Neural crest cell (in vitro differentiated cells): Measurements from ENCODE around the gene GABRD. TPM values are rescaled to one million over a fixed set of nuclear protein-coding genes. Genes with fewer than 3 reads are reported as not detected.

Source experiments
- DNase-seq: peaks from one replicate; pipeline ENCODE4 v3.0.0; 2021; ENCODE audit warnings: low read depth, mixed read lengths, low spot score
- H3K27ac Mint-ChIP-seq: one replicate; pipeline ENCODE4 v1.8.0; 2021; ENCODE audit warnings: mild to moderate bottlenecking, mixed read lengths; ENCODE audit not compliant: unreplicated experiment
- H3K27me3 Mint-ChIP-seq: 2 replicates; pipeline ENCODE4 v1.8.0; 2021; ENCODE audit warnings: low read depth, mild to moderate bottlenecking, mixed read lengths
- H3K36me3 Mint-ChIP-seq: 2 replicates; pipeline ENCODE4 v1.8.0; 2021; ENCODE audit warnings: low read depth, mild to moderate bottlenecking, mixed read lengths
- H3K4me1 Mint-ChIP-seq: 2 replicates; pipeline ENCODE4 v1.8.0; 2021; ENCODE audit warnings: mixed read lengths
- H3K4me3 Mint-ChIP-seq: one replicate; pipeline ENCODE4 v1.8.0; 2021; ENCODE audit warnings: mild to moderate bottlenecking, mixed read lengths
- H3K9me3 Mint-ChIP-seq: 2 replicates; pipeline ENCODE4 v1.8.0; 2021; ENCODE audit warnings: mixed read lengths
- total RNA-seq: library from RNA; stranded (reverse); gene quantifications from 2 replicates; pipeline ENCODE4 v1.2.1, GENCODE V29; 2021
- TF ChIP-seq, protein P1 (sequence below): fragments of 200-600 bp; sonication (generic); conservative IDR thresholded peaks from 2 replicates; pipeline ENCODE4 v1.5.0; 2021; ENCODE audit warnings: antibody characterized with exemption, mild to moderate bottlenecking

Gene GABRD
- total RNA-seq, 1 donor from 2014 or later = 0.54 TPM

- Mint-ChIP-seq H3K4me3 (peak overlapping the region; percentile 47), H3K27me3 (peaks cover 77% of the 10 kb centered on the region), H3K36me3 (no peaks in the 10 kb centered on the region), H3K4me1 (peaks cover 4% of the 10 kb centered on the region), H3K9me3 (no peaks in the 10 kb centered on the region), H3K27ac (no peak overlapping the region)
- TF ChIP-seq, protein P1, sequence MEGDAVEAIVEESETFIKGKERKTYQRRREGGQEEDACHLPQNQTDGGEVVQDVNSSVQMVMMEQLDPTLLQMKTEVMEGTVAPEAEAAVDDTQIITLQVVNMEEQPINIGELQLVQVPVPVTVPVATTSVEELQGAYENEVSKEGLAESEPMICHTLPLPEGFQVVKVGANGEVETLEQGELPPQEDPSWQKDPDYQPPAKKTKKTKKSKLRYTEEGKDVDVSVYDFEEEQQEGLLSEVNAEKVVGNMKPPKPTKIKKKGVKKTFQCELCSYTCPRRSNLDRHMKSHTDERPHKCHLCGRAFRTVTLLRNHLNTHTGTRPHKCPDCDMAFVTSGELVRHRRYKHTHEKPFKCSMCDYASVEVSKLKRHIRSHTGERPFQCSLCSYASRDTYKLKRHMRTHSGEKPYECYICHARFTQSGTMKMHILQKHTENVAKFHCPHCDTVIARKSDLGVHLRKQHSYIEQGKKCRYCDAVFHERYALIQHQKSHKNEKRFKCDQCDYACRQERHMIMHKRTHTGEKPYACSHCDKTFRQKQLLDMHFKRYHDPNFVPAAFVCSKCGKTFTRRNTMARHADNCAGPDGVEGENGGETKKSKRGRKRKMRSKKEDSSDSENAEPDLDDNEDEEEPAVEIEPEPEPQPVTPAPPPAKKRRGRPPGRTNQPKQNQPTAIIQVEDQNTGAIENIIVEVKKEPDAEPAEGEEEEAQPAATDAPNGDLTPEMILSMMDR = no peak
- DNase-seq = no peak
Observed at GRCh38 chr1:2050793-2051682, 31.9 kb downstream of the GABRD start.

- TF ChIP-seq, protein P1 = no peak
- H3K4me1 Mint-ChIP-seq = peaks cover 4% of the 10 kb centered on the region
- H3K36me3 Mint-ChIP-seq = no peaks in the 10 kb centered on the region
- H3K27me3 Mint-ChIP-seq = peaks cover 69% of the 10 kb centered on the region
- H3K27ac Mint-ChIP-seq = no peak overlapping the region
- H3K4me3 Mint-ChIP-seq = no peak overlapping the region
- H3K9me3 Mint-ChIP-seq = no peaks in the 10 kb centered on the region
- DNase-seq = no peak
Observed at GRCh38 chr1:2052054-2052679, 33.0 kb downstream of the GABRD start.

- DNase-seq = no peak
- H3K4me1 Mint-ChIP-seq = peaks cover 4% of the 10 kb centered on the region
- no peaks in the 10 kb centered on the region for H3K9me3 Mint-ChIP-seq
- no peaks in the 10 kb centered on the region for H3K36me3 Mint-ChIP-seq
- H3K27me3 Mint-ChIP-seq = peaks cover 63% of the 10 kb centered on the region
- H3K27ac Mint-ChIP-seq = no peak overlapping the region
- H3K4me3 Mint-ChIP-seq = no peak overlapping the region
- TF ChIP-seq, protein P1 = no peak
Observed at GRCh38 chr1:2052756-2053155, 33.6 kb downstream of the GABRD start.

DNA sequence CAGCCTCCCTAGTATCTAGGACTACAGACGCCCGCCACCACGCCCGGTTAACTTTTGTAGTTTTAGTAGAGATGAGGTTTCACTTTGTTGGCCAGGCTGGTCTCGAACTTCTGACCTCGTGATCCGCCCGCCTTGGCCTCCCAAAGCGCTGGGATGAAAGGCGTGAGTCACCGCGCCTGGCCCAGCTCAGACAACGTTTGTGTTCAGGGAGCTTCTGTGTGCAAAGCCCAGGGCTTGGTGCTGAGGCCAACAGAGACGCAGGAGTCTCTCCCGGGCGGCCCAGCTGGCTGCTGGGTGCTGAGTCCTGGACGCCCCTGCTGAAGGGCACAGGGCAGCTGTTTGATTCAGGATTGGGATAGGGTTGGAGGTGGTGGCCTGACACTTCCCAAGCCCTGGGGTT lies 34.1 kb downstream of the GABRD start:
- Mint-ChIP-seq H3K4me3 (no peak overlapping the region), H3K9me3 (no peaks in the 10 kb centered on the region), H3K4me1 (peaks cover 4% of the 10 kb centered on the region), H3K27ac (no peak overlapping the region), H3K27me3 (peaks cover 59% of the 10 kb centered on the region), H3K36me3 (no peaks in the 10 kb centered on the region)
- TF ChIP-seq, protein P1 = no peak
- DNase-seq = no peak

DNA sequence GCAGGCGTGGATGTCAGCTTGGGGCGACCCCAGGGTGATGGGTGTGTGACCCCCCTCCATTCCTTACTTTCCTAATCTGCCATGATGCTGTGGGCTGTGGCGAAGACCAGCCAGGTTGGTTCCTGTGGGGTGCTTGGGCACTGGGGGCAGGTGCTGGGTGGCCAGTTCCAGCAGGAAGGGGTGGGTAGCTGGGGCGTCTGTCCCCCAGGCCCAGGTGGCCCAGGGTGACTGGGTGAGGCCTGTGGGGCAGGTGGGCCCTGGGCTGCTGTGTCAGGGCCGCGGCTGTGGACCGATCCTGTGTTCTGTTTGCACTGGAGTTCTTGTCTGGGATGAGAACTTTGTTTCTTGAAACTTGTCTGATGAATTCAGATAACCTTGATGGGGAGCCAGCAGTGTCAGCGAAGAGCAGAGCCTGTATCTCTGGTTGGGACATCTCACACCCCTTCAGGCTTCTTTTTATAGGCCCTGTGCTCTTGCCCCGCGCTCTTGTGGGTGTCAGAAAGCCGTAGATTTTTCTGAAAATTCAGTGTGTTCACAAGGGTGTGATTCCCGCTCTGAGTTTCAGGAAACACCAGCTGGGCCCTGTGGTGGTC lies 34.7 kb downstream of the GABRD start:
- peaks cover 4% of the 10 kb centered on the region for H3K4me1 Mint-ChIP-seq
- no peak for DNase-seq
- TF ChIP-seq, protein P1 = no peak
- H3K9me3 Mint-ChIP-seq = no peaks in the 10 kb centered on the region
- H3K4me3 Mint-ChIP-seq = peak overlapping the region; percentile 57
- H3K27ac Mint-ChIP-seq = no peak overlapping the region
- peaks cover 52% of the 10 kb centered on the region for H3K27me3 Mint-ChIP-seq
- H3K36me3 Mint-ChIP-seq = no peaks in the 10 kb centered on the region
